LNCAP (cell line): ENCODE results near the gene LRP3.

ENCODE experiments used
- CTCF ChIP-seq: fragments of 450-650 bp; IDR thresholded peaks from 2 replicates; pipeline ENCODE4 v1.5.1; 2017; ENCODE audit warnings: mild to moderate bottlenecking

The LRP3 gene

GRCh38 chr19:33193865-33194362 is at the start of gene LRP3:
Gene LRP3 (plus strand): TSS chr19:33194330. CDS start chr19:33194786, 456 bp downstream.
- no peak for TF ChIP-seq CTCF

GRCh38 chr19:33146209-33146608 is 47.9 kb upstream of the LRP3 start:
- no peak for TF ChIP-seq CTCF

GRCh38 chr19:33147538-33147937 is 46.6 kb upstream of the LRP3 start:
- TF ChIP-seq CTCF, result no peak

- no peak for TF ChIP-seq CTCF
These were observed 43.1 kb upstream of the LRP3 start for GRCh38 chr19:33150852-33151518.

GRCh38 chr19:33152176-33152575 is 42.0 kb upstream of the LRP3 start:
- no peak for TF ChIP-seq CTCF

GRCh38 chr19:33156334-33156733 is 37.8 kb upstream of the LRP3 start:
- no peak for TF ChIP-seq CTCF

- no peak for TF ChIP-seq CTCF
These were observed 36.2 kb upstream of the LRP3 start for GRCh38 chr19:33157906-33158305.

- TF ChIP-seq CTCF, result no peak
These were observed 35.8 kb upstream of the LRP3 start for GRCh38 chr19:33158365-33158764.
